ENCODE measurements around the gene RPS16. TPM values are rescaled to one million over a fixed set of nuclear protein-coding genes. Genes with fewer than 3 reads are reported as not detected.

Gene RPS16
- total and polyA plus RNA-seq, 2 of the 8 experiments (the other 6 are each of a cell fraction or from before 2014, with no cell fraction given): 2,433 to 7,810 TPM

DNA sequence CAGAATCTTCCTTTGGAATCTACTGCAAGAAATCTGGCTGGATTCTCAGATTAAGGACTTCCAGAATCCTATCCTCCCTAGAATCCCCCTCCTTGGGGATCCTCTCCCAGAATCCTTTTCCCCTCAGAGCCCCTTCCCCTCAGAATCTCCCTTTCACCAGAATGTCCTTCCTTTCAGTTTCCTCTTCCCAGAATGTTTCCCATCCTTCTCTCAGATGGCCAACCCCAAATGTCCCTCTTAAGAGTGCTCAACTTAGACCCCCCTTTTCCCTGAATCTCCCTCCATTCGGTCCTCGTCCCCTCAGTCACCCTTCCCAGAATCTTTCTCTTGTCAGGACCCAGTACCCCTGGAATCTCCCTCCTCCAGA is 584 bp upstream of the RPS16 start:
- H3K27me3 ChIP-seq (replicated peaks in 1 of 4; ENCODE audit: control insufficient read depth in 3 of 4, extremely low read depth in 1 of 4, insufficient read depth in 3 of 4, low read length in 3 of 4): no peaks in the 10 kb centered on the region; a peak in 1 of 7 replicates

More for the DNA sequence above, 584 bp upstream of the RPS16 start:
- H3K4ac ChIP-seq (replicated peaks; ENCODE audit: insufficient read length, low read depth, low read length): no peak overlapping the region
- peak overlapping the region; percentile 75; the same call in 1 of the 2 replicates for H2BK5ac ChIP-seq (ENCODE audit: low read depth, low read length)
- peak overlapping the region; percentile 60 to 92 (median 72) for H3K9ac ChIP-seq (replicated peaks in 1 of 4; ENCODE audit: extremely low read depth in 1 of 4, low read depth in 3 of 4, low read length in 3 of 4)
- no peak for FAIRE-seq
- H3K18ac ChIP-seq (ENCODE audit: extremely low read depth, low read length): peak overlapping the region; percentile 66; the same call in 1 of the 2 replicates
- no peak overlapping the region for H3K14ac ChIP-seq (ENCODE audit: insufficient read length)
- H2BK12ac ChIP-seq (ENCODE audit: low read depth, low read length): no peak overlapping the region
- 0 out of 2 replicates have a peak overlapping the region, but pooled peaks have one; percentile 75 for H2AK5ac ChIP-seq (ENCODE audit: low read depth, low read length)
- peaks cover 8% of the 10 kb centered on the region for H3K79me1 ChIP-seq (ENCODE audit: low read depth, low read length)
- H3K56ac ChIP-seq (replicated peaks; ENCODE audit: insufficient read length, low read depth, low read length): peak overlapping the region; percentile 84
- H3K4me2 ChIP-seq (ENCODE audit: insufficient read depth in 1 of 2, low read depth in 2 of 2, low read length in 2 of 2): peak overlapping the region; percentile 82 to 87
- H3K36me3 ChIP-seq (ENCODE audit: control insufficient read depth in 2 of 4, insufficient read depth in 4 of 4, low read length in 3 of 4): peaks cover 20 to 30% (median 23%) of the 10 kb centered on the region in 4 experiments
- no peak overlapping the region for H2BK120ac ChIP-seq (replicated peaks; ENCODE audit: low read depth, low read length)
- CTCF ChIA-PET (ENCODE audit: partially characterized antibody): interaction anchor here (0.8 to 1.6 kb wide), 8 partner anchors 8 to 39 kb away, joined by 3 to 11 read pairs (median 5); partner anchors contain the start of genes PLEKHG2 and SUPT5H
- peaks cover 8% of the 10 kb centered on the region; the same call in 1 of the 2 replicates for H3K23me2 ChIP-seq (ENCODE audit: low read depth, low read length)
- H3K27ac ChIP-seq (ENCODE audit: low read depth, low read length): peak overlapping the region; percentile 69; the same call in 1 of the 2 replicates
- no peak overlapping the region for H4K8ac ChIP-seq (ENCODE audit: extremely low read depth, insufficient read depth, low read length)
- H2AFZ ChIP-seq (ENCODE audit: low read length): no peak overlapping the region
- DNase-seq (ENCODE audit: low read depth in 1 of 2, low spot score in 2 of 2): no peak
- no peak overlapping the region for H4K5ac ChIP-seq (ENCODE audit: insufficient read length, low read depth, low read length)
- no peak overlapping the region for H3K23ac ChIP-seq (ENCODE audit: insufficient read length)
- H4K20me1 ChIP-seq (replicated peaks in 1 of 2; ENCODE audit: control insufficient read depth in 1 of 2, insufficient read depth in 2 of 2, low read length in 2 of 2): peaks cover 2 to 18% of the 10 kb centered on the region in 2 experiments
- H2BK15ac ChIP-seq (ENCODE audit: low read length): no peak overlapping the region
- H3K79me2 ChIP-seq (ENCODE audit: control insufficient read depth in 1 of 2, insufficient read depth in 2 of 2, low read length in 2 of 2): peaks cover 7 to 20% of the 10 kb centered on the region in 2 experiments; a peak in 3 of 4 replicates
- no peak overlapping the region for H2BK20ac ChIP-seq (ENCODE audit: low read length)
- POLR2A ChIA-PET (ENCODE audit: partially characterized antibody): interaction anchor here (0.5 to 47.8 kb wide), 34 partner anchors 10 to 397 kb away, joined by 3 to 1154 read pairs (median 7); partner anchors contain the start of genes DLL3, DYRK1B, EID2B and IFNL1
- H4K91ac ChIP-seq (replicated peaks; ENCODE audit: insufficient read length, low read length): no peak overlapping the region
- WGBS, 2 experiments (ENCODE audit: extremely low coverage in 1 of 2, insufficient coverage in 1 of 2, insufficient read length in 1 of 2, insufficient replicate concordance in 2 of 2, low coverage in 1 of 2, low lambda C conversion rate in 2 of 2, missing lambda C conversion rate in 1 of 2): 0% methylated on average over 1 of the region's 2 CpGs; no CpG with 5 or more reads in 1 of the 2 experiments
- H3K4me1 ChIP-seq (replicated peaks in 1 of 4; ENCODE audit: control insufficient read depth in 3 of 4, insufficient read depth in 4 of 4, low read length in 3 of 4): peaks cover 0 to 5% (median 0%) of the 10 kb centered on the region in 4 experiments; a peak in 3 of 7 replicates
- H3K9me3 ChIP-seq (ENCODE audit: insufficient read depth in 2 of 2, low read depth in 1 of 2, low read length in 1 of 2): no peaks in the 10 kb centered on the region
- TF ChIP-seq EP300 (IDR thresholded peaks at IDR 0.05; ENCODE audit: borderline replicate concordance in 1 of 2, low read depth in 2 of 2, low read length in 2 of 2) (no peak), POU5F1 (IDR thresholded peaks at IDR 0.05; ENCODE audit: low read depth, low read length) (no peak), SAP30 (IDR thresholded peaks at IDR 0.05; ENCODE audit: insufficient read depth, insufficient replicate concordance, low read length) (no peak), ZNF274 (IDR thresholded peaks at IDR 0.05; ENCODE audit: borderline replicate concordance, extremely low read depth, low read length) (no peak), RNF2 (IDR thresholded peaks at IDR 0.05; ENCODE audit: borderline replicate concordance, low read depth, low read length, missing control alignments, poor library complexity, severe bottlenecking) (no peak), JUND (IDR thresholded peaks at IDR 0.05; ENCODE audit: low read length) (no peak), SP4 (IDR thresholded peaks at IDR 0.05; ENCODE audit: low read length) (no peak), USF2 (IDR thresholded peaks at IDR 0.05; ENCODE audit: low read length) (no peak)
- H3K4me3 ChIP-seq (ENCODE audit: extremely low read depth in 1 of 4, insufficient read depth in 2 of 4, low read depth in 3 of 4, low read length in 4 of 4): peak overlapping the region; percentile 97 to 99 (median 98)

Measured in H1 (cell line).